ENCODE results near the gene COL9A2. TPM values are rescaled to one million over a fixed set of nuclear protein-coding genes. Genes with fewer than 3 reads are reported as not detected.
A peak's percentile ranks its signal among the peaks of the same experiment; 100 is the strongest.

Gene COL9A2
- total RNA-seq, 1 donor from 2014 or later: 48.1 TPM

DNA sequence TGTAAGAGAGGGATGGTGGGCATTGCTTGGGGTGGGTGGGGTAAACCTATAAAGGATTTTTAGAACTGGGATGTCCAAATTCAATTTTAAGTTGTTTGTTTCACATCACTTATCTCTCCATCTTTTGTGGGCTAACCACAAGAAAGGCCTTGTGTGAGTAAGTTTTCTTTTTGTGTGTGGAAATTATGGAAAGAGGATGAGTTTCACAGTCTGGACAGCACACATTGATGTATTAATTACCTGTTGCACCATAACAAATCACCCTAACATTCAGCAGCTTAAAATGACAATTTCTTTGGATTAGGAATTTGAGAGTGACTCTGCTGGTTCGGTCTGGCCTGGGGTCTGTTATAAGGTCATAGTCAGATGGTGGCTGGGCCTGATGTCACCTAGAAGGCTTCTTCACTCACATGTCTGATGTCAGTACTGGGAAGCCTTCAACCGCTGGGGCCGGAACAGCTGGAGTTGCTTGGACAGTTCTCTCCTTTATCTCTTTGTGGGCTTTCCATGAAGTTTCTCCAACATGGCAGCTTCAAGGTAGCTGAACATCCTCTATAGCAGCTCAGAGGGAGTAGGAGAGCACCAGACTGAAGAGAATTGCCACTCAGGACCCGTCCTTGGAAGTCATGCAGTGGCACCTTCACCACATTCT lies 2.0 kb upstream of the COL9A2 start:
- Mint-ChIP-seq H3K4me1 (ENCODE audit: low read depth) (peaks cover 12% of the 10 kb centered on the region), H3K9me3 (ENCODE audit: low read depth) (no peaks in the 10 kb centered on the region), H3K27ac (no peak overlapping the region), H3K36me3 (ENCODE audit: insufficient read depth) (no peaks in the 10 kb centered on the region), H3K4me3 (ENCODE audit: low read depth) (no peak overlapping the region), H3K27me3 (peaks cover 34% of the 10 kb centered on the region)
- TF ChIP-seq, protein P1, sequence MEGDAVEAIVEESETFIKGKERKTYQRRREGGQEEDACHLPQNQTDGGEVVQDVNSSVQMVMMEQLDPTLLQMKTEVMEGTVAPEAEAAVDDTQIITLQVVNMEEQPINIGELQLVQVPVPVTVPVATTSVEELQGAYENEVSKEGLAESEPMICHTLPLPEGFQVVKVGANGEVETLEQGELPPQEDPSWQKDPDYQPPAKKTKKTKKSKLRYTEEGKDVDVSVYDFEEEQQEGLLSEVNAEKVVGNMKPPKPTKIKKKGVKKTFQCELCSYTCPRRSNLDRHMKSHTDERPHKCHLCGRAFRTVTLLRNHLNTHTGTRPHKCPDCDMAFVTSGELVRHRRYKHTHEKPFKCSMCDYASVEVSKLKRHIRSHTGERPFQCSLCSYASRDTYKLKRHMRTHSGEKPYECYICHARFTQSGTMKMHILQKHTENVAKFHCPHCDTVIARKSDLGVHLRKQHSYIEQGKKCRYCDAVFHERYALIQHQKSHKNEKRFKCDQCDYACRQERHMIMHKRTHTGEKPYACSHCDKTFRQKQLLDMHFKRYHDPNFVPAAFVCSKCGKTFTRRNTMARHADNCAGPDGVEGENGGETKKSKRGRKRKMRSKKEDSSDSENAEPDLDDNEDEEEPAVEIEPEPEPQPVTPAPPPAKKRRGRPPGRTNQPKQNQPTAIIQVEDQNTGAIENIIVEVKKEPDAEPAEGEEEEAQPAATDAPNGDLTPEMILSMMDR (IDR thresholded peaks at IDR 0.05; ENCODE audit: unreplicated experiment): no peak
- DNase-seq (ENCODE audit: low spot score, unreplicated experiment): no peak

DNA sequence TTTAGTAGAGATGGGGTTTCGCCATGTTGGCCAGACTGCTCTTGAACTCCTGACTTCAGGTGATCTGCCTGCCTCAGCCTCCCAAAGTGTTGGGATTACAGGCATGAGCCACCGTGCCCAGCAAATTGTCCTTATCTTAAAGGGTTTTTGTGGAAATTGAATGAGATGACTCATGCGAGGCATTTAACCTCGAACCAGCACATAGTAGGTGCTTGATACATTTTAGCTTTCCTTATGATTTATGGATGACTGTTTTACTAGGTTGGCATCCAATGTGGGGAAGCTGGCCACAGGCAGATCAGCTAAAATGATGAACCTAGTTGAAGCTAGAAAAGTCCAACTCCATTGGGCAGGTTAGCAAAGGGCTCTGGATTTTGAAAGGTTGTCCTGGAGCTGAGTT lies 1.4 kb upstream of the COL9A2 start:
- TF ChIP-seq, protein P1 (IDR thresholded peaks at IDR 0.05; ENCODE audit: unreplicated experiment): no peak
- H3K27me3 Mint-ChIP-seq: peaks cover 29% of the 10 kb centered on the region
- no peaks in the 10 kb centered on the region for H3K9me3 Mint-ChIP-seq (ENCODE audit: low read depth)
- H3K4me1 Mint-ChIP-seq (ENCODE audit: low read depth): peaks cover 12% of the 10 kb centered on the region
- H3K36me3 Mint-ChIP-seq (ENCODE audit: insufficient read depth): no peaks in the 10 kb centered on the region
- no peak overlapping the region for H3K4me3 Mint-ChIP-seq (ENCODE audit: low read depth)
- no peak for DNase-seq (ENCODE audit: low spot score, unreplicated experiment)
- no peak overlapping the region for H3K27ac Mint-ChIP-seq

DNA sequence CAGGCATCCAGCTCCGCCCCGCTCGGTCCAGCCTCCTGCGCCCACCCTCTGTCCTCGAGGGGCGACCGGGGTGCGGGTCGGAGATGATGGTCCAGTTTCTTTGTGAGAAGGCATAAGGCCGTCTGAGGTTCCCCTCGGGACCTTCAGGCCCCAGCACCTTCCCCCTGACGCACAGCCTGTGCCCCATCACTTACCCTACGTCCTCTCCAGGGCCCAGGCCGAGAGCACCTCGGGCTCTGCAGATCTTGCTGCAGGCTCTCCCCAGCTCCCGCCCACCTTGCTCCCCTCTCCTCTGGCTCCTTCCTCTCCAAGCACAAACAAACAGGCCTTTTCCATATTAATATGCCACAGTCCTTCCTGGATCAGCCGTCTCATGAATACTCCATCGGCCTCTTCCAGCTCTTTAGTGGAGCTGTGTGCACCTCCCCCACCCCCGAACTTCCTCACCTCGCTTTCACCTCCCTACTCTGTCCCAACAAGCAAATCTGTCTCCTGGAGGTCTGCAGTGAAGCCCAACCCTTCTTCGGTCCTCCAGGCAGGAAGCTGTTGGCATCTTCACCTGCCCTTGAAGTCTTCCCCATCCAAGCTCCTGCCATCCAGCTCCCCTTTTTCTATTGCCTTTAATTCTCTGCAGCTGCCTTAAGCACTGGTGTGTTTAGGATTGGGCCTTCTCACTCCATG lies 448 bp upstream of the COL9A2 start:
- Mint-ChIP-seq H3K9me3 (ENCODE audit: low read depth) (no peaks in the 10 kb centered on the region), H3K36me3 (ENCODE audit: insufficient read depth) (no peaks in the 10 kb centered on the region), H3K4me3 (ENCODE audit: low read depth) (peak overlapping the region; percentile 69), H3K4me1 (ENCODE audit: low read depth) (peaks cover 12% of the 10 kb centered on the region), H3K27ac (no peak overlapping the region), H3K27me3 (peaks cover 29% of the 10 kb centered on the region)
- no peak for DNase-seq (ENCODE audit: low spot score, unreplicated experiment)
- TF ChIP-seq, protein P1 (IDR thresholded peaks at IDR 0.05; ENCODE audit: unreplicated experiment): no peak

DNA sequence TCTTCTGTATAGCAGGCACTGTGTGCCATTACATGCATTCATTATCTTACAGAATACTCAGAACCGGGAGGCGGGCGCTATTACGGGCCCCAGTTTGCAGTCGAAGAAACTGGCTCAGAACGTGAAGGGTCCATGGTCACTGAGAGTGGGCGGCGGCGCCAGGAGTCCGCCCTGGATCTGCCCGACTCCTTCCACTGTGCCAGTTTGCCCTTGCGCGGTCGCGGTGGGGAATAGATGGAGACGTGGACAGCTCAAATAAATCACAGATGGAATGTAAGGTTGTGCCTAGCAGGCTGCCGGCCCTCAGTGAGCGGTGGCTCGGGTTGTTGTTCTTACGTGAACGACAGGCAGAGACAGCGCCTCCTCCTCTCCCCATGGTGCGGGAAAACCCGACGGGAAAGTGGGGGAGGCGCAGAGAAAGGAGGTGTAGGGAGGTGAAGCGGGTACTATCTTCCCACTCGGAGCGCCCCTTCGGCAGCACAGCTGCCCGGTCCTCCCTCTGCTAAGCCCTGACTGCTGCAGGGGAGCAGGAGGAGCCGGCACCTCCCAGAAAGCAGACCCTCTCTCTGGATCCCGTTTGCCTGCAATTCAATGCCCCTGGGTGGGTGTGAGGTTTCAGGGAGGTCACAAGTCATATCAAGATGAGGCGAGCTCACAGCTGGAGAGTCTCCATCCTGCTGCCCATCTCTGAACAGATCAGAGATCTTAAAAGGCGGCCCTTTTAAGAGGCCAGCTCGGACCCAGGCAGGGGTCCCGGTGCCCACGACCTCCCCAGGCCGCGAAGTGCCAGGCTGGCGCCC lies 1.1 kb downstream of the COL9A2 start:
- Mint-ChIP-seq H3K36me3 (ENCODE audit: insufficient read depth) (no peaks in the 10 kb centered on the region), H3K9me3 (ENCODE audit: low read depth) (no peaks in the 10 kb centered on the region), H3K4me3 (ENCODE audit: low read depth) (peak overlapping the region; percentile 77), H3K27me3 (peaks cover 29% of the 10 kb centered on the region), H3K27ac (peak overlapping the region; percentile 96), H3K4me1 (ENCODE audit: low read depth) (peaks cover 12% of the 10 kb centered on the region)
- no peak for DNase-seq (ENCODE audit: low spot score, unreplicated experiment)
- TF ChIP-seq, protein P1 (IDR thresholded peaks at IDR 0.05; ENCODE audit: unreplicated experiment): no peak

DNA sequence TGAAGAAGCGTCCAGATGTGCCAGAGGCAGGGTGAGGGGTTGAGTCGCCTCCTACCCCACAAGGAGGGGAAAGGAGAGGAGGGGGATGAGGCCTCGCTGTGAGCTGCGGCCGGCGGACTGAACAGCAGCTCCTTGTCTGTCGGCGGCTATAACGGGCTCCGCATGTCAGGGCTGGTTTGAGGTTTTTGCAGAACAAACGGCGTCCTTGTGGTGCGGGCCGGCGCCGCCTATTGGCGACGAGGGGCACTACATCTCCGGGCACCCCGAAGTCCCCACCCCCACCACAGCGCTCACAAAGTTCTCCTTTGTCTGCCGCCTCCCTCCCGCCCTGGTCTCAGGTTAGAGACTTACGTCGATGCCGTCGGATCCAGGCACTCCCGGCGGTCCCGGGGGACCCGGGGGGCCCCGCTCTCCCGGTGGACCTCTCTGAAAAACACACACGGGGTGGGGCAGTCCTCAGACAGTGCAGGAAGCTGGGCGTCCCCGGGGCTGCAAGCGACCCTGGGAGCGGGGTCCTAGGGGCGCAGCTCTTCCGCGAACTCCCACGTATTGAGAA lies 1.8 kb downstream of the COL9A2 start:
- H3K36me3 Mint-ChIP-seq (ENCODE audit: insufficient read depth): no peaks in the 10 kb centered on the region
- peaks cover 12% of the 10 kb centered on the region for H3K4me1 Mint-ChIP-seq (ENCODE audit: low read depth)
- peaks cover 29% of the 10 kb centered on the region for H3K27me3 Mint-ChIP-seq
- TF ChIP-seq, protein P1 (IDR thresholded peaks at IDR 0.05; ENCODE audit: unreplicated experiment): peak; percentile 94
- peak; percentile 76 for DNase-seq (ENCODE audit: low spot score, unreplicated experiment)
- no peaks in the 10 kb centered on the region for H3K9me3 Mint-ChIP-seq (ENCODE audit: low read depth)
- peak overlapping the region; percentile 77 for H3K4me3 Mint-ChIP-seq (ENCODE audit: low read depth)
- peak overlapping the region; percentile 96 for H3K27ac Mint-ChIP-seq

Measured in progenitor cell of endocrine pancreas (in vitro differentiated cells).